ENCODE measurements around the gene SORL1. TPM values are rescaled to one million over a fixed set of nuclear protein-coding genes. Genes with fewer than 3 reads are reported as not detected.

Gene SORL1
- total and polyA plus RNA-seq, 3 experiments from 2014 or later, result 44.5 to 220 (median 46.9) TPM

- Histone ChIP-seq H3K9me3 (ENCODE audit: low read length) (no peaks in the 10 kb centered on the region), H3K4me1 (ENCODE audit: insufficient read depth, low read length) (peaks cover 9% of the 10 kb centered on the region), H3K4me3 (ENCODE audit: low read length) (no peak overlapping the region), H3K27ac (ENCODE audit: low read depth, low read length) (no peak overlapping the region), H3K36me3 (ENCODE audit: insufficient read depth, low read length) (peaks cover 40% of the 10 kb centered on the region), H3K27me3 (ENCODE audit: insufficient read depth, low read length, poor library complexity, severe bottlenecking) (no peaks in the 10 kb centered on the region)
- Mint-ChIP-seq H3K27ac (peak overlapping the region in 7 of 8 donors; percentile 83 to 96 (median 90)), H3K27me3 (peaks cover 0 to 1% of the 10 kb centered on the region in 2 donors), H3K4me1 (peaks cover 66 to 81% (median 71%) of the 10 kb centered on the region in 3 donors), H3K9me3 (no peaks in the 10 kb centered on the region), H3K36me3 (peaks cover 27 to 90% (median 39%) of the 10 kb centered on the region in 3 donors), H3K4me3 (peak overlapping the region in 2 of 7 donors; percentile 46 to 60)
- POLR2A ChIA-PET, result no interaction called here
- DNase-seq, result no peak
- CTCF ChIA-PET, result no interaction called here
Measured at GRCh38 chr11:121515335-121515671, 63.2 kb downstream of the SORL1 start.

GRCh38 chr11:121517996-121518395, 65.9 kb downstream of the SORL1 start:
- Mint-ChIP-seq H3K4me3 (no peak overlapping the region), H3K9me3 (no peaks in the 10 kb centered on the region), H3K27ac (peak overlapping the region; percentile 37 to 94 (median 79)), H3K4me1 (peaks cover 60 to 74% (median 62%) of the 10 kb centered on the region in 3 donors), H3K36me3 (peaks cover 26 to 89% (median 42%) of the 10 kb centered on the region in 3 donors), H3K27me3 (peaks cover 0 to 1% of the 10 kb centered on the region in 2 donors)
- H3K4me1 ChIP-seq (ENCODE audit: insufficient read depth, low read length), result peaks cover 9% of the 10 kb centered on the region
- no peak for DNase-seq
- CTCF ChIA-PET, result interaction anchor here (1.1 kb wide), 1 partner anchor 64 kb away, joined by 3 read pairs; no protein-coding TSS in a partner anchor
- no peak overlapping the region for H3K4me3 ChIP-seq (ENCODE audit: low read length)
- no peak overlapping the region for H3K27ac ChIP-seq (ENCODE audit: low read depth, low read length)
- POLR2A ChIA-PET, result no interaction called here
- H3K36me3 ChIP-seq (ENCODE audit: insufficient read depth, low read length), result peaks cover 57% of the 10 kb centered on the region
- no peaks in the 10 kb centered on the region for H3K9me3 ChIP-seq (ENCODE audit: low read length)
- H3K27me3 ChIP-seq (ENCODE audit: insufficient read depth, low read length, poor library complexity, severe bottlenecking), result no peaks in the 10 kb centered on the region

DNA sequence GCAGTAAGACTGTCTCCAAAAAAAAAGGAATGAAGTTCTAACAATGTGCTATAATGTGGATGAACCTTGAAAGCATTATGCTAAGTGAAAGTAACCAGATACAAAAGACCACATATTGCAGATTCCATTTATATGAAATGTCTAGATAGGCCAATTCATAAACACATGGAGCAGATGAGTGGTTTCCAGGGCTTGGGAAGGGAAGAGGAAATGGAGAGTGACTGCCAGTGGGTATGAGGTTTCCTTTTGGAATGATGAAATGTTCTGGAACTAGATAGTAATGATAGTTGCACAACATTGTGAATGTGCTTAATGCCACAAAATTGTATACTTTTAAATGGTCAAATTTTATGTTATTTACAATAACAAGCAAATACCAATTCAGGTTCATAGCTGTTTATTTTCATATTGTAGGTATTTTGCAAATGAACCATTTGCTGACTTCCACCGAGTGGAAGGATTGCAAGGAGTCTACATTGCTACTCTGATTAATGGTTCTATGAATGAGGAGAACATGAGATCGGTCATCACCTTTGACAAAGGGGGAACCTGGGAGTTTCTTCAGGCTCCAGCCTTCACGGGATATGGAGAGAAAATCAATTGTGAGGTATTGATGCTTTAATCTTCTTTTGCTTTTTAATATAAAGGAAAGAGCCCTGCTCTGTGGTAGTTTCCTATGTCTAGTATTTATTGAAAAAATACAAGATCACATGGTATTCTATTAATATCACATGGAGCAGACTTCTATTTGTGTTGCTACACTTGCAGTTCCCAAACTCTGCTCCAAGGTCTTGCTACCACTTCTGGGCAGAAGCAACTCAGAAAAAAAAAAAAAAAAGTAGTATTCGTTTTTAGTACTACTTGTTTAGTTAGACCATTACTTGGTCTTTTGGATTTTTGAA, 68.4 kb downstream of the SORL1 start:
- H3K36me3 Mint-ChIP-seq, result peaks cover 35 to 85% (median 41%) of the 10 kb centered on the region in 3 donors
- no peak overlapping the region for H3K4me3 Mint-ChIP-seq
- H3K9me3 Mint-ChIP-seq, result peaks cover 0 to 8% (median 4%) of the 10 kb centered on the region in 5 donors
- peaks cover 35 to 49% (median 43%) of the 10 kb centered on the region in 3 donors for H3K4me1 Mint-ChIP-seq
- no peaks in the 10 kb centered on the region for H3K27me3 ChIP-seq (ENCODE audit: insufficient read depth, low read length, poor library complexity, severe bottlenecking)
- peaks cover 5% of the 10 kb centered on the region for H3K9me3 ChIP-seq (ENCODE audit: low read length)
- H3K27me3 Mint-ChIP-seq, result peaks cover 0 to 1% of the 10 kb centered on the region in 2 donors
- peak overlapping the region; percentile 40 to 92 (median 61) for H3K27ac Mint-ChIP-seq
- no peak overlapping the region for H3K4me3 ChIP-seq (ENCODE audit: low read length)
- ChIA-PET CTCF (no interaction called here), POLR2A (no interaction called here)
- H3K4me1 ChIP-seq (ENCODE audit: insufficient read depth, low read length), result no peaks in the 10 kb centered on the region
- H3K27ac ChIP-seq (ENCODE audit: low read depth, low read length), result no peak overlapping the region
- peaks cover 56% of the 10 kb centered on the region for H3K36me3 ChIP-seq (ENCODE audit: insufficient read depth, low read length)
- DNase-seq, result no peak

DNA sequence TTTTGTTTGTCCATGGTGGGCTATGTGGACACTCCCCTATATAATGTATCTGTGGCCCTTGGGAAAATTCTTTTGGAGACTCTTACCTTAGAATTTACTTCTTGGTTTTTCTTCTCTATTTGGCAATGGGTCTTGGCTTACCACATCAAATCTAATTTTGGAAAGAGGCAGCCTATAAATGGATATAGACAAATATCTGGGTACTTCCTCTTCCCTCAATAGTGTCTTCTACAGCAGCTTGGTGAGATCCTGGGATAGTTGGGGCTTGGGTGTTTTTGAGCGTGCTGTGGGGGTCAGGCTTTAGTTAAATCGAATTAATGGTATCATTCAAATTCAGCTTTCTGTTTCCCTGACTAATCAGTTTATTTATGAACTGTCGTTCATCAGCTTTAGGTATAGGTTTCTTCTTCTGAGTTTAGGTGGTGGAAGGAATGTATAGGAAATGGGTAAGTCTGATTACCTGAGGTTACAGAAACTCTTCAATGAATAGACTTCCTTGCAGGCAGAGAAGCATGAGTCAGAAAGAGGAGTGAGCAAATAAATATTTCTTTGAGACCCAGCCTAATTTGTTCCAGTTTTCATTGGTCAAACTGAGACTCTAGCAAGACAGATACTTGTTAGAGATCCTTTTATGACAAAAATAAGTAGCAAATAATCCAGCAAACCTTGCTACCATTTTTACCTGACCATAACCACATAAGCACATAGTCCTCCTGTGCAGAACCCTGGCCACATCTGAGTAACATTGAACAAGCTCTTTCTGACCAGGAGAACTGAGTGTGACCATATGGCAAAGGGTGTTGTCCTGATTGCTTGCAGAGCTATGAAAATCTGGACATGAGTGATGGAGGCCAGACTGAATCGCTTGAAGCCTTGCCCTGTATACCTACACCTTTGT, 69.3 kb downstream of the SORL1 start:
- Mint-ChIP-seq H3K36me3 (peaks cover 41 to 86% (median 47%) of the 10 kb centered on the region in 3 donors), H3K9me3 (peaks cover 2 to 12% (median 4%) of the 10 kb centered on the region in 5 donors), H3K4me1 (peaks cover 30 to 47% (median 40%) of the 10 kb centered on the region in 3 donors), H3K27ac (peak overlapping the region; percentile 21 to 92 (median 76)), H3K27me3 (peaks cover 0 to 1% of the 10 kb centered on the region in 2 donors), H3K4me3 (peak overlapping the region in 1 of 7 donors; percentile 45)
- no peak overlapping the region for H3K27ac ChIP-seq (ENCODE audit: low read depth, low read length)
- H3K36me3 ChIP-seq (ENCODE audit: insufficient read depth, low read length), result peaks cover 53% of the 10 kb centered on the region
- no peaks in the 10 kb centered on the region for H3K27me3 ChIP-seq (ENCODE audit: insufficient read depth, low read length, poor library complexity, severe bottlenecking)
- no peak overlapping the region for H3K4me3 ChIP-seq (ENCODE audit: low read length)
- CTCF ChIA-PET, result no interaction called here
- POLR2A ChIA-PET, result no interaction called here
- H3K4me1 ChIP-seq (ENCODE audit: insufficient read depth, low read length), result no peaks in the 10 kb centered on the region
- no peak for DNase-seq
- peaks cover 5% of the 10 kb centered on the region for H3K9me3 ChIP-seq (ENCODE audit: low read length)

GRCh38 chr11:121522043-121522941, 70.2 kb downstream of the SORL1 start:
- no peak overlapping the region for H3K27ac ChIP-seq (ENCODE audit: low read depth, low read length)
- ChIA-PET CTCF (no interaction called here), POLR2A (no interaction called here)
- H3K9me3 ChIP-seq (ENCODE audit: low read length), result peaks cover 5% of the 10 kb centered on the region
- H3K4me1 ChIP-seq (ENCODE audit: insufficient read depth, low read length), result no peaks in the 10 kb centered on the region
- H3K9me3 Mint-ChIP-seq, result peaks cover 2 to 12% (median 4%) of the 10 kb centered on the region in 5 donors
- no peak overlapping the region for H3K4me3 Mint-ChIP-seq
- no peak for DNase-seq
- peaks cover 34 to 48% (median 41%) of the 10 kb centered on the region in 3 donors for H3K4me1 Mint-ChIP-seq
- H3K4me3 ChIP-seq (ENCODE audit: low read length), result no peak overlapping the region
- H3K36me3 ChIP-seq (ENCODE audit: insufficient read depth, low read length), result peaks cover 51% of the 10 kb centered on the region
- peaks cover 47 to 85% (median 49%) of the 10 kb centered on the region in 3 donors for H3K36me3 Mint-ChIP-seq
- no peaks in the 10 kb centered on the region for H3K27me3 ChIP-seq (ENCODE audit: insufficient read depth, low read length, poor library complexity, severe bottlenecking)
- peaks cover 0 to 1% of the 10 kb centered on the region in 2 donors for H3K27me3 Mint-ChIP-seq
- peak overlapping the region in 6 of 8 donors; percentile 29 to 83 (median 78) for H3K27ac Mint-ChIP-seq

- POLR2A ChIA-PET, result no interaction called here
- DNase-seq, result no peak
- Histone ChIP-seq H3K4me3 (ENCODE audit: low read length) (no peak overlapping the region), H3K27me3 (ENCODE audit: insufficient read depth, low read length, poor library complexity, severe bottlenecking) (no peaks in the 10 kb centered on the region), H3K36me3 (ENCODE audit: insufficient read depth, low read length) (peaks cover 46% of the 10 kb centered on the region), H3K27ac (ENCODE audit: low read depth, low read length) (no peak overlapping the region), H3K9me3 (ENCODE audit: low read length) (peaks cover 5% of the 10 kb centered on the region), H3K4me1 (ENCODE audit: insufficient read depth, low read length) (no peaks in the 10 kb centered on the region)
- CTCF ChIA-PET, result no interaction called here
- peaks cover 32 to 41% (median 39%) of the 10 kb centered on the region in 3 donors for H3K4me1 Mint-ChIP-seq
- H3K9me3 Mint-ChIP-seq, result peaks cover 2 to 12% (median 4%) of the 10 kb centered on the region in 5 donors
- peaks cover 45 to 82% (median 45%) of the 10 kb centered on the region in 3 donors for H3K36me3 Mint-ChIP-seq
- peaks cover 0 to 1% of the 10 kb centered on the region in 2 donors for H3K27me3 Mint-ChIP-seq
- H3K27ac Mint-ChIP-seq, result peak overlapping the region in 2 of 8 donors; percentile 53 to 57
- H3K4me3 Mint-ChIP-seq, result no peak overlapping the region
Measured at GRCh38 chr11:121523581-121524232, 71.6 kb downstream of the SORL1 start.

DNA sequence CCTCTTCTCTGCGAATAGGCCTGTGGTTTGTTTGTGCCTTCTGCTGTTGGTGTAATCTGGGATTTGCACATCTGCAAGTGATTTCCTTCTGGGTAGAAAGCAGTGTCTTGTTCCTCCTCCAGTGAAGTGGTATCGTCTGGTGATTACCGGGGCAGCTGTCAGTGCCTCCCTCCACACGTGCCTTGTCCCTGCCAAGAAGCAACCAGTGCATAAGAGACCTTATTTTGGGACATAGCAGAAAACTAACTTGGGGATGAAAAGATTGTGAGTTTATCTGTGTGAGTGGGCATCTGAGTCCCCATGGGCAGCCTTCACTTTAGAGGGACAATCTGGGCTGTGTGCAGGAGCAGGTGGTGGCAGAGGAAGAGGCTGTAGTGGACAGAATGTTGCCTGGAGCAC, 72.1 kb downstream of the SORL1 start:
- peaks cover 33 to 41% (median 41%) of the 10 kb centered on the region in 3 donors for H3K4me1 Mint-ChIP-seq
- peaks cover 0 to under 1% of the 10 kb centered on the region in 2 donors for H3K27me3 Mint-ChIP-seq
- H3K9me3 ChIP-seq (ENCODE audit: low read length), result peaks cover 5% of the 10 kb centered on the region
- H3K4me1 ChIP-seq (ENCODE audit: insufficient read depth, low read length), result no peaks in the 10 kb centered on the region
- no peak overlapping the region for H3K27ac ChIP-seq (ENCODE audit: low read depth, low read length)
- no peak overlapping the region for H3K4me3 Mint-ChIP-seq
- DNase-seq, result no peak
- peak overlapping the region in 3 of 8 donors; percentile 6 to 57 (median 57) for H3K27ac Mint-ChIP-seq
- peaks cover 46% of the 10 kb centered on the region for H3K36me3 ChIP-seq (ENCODE audit: insufficient read depth, low read length)
- ChIA-PET CTCF (no interaction called here), POLR2A (no interaction called here)
- H3K9me3 Mint-ChIP-seq, result peaks cover 2 to 12% (median 4%) of the 10 kb centered on the region in 5 donors
- H3K4me3 ChIP-seq (ENCODE audit: low read length), result no peak overlapping the region
- peaks cover 45 to 83% (median 49%) of the 10 kb centered on the region in 3 donors for H3K36me3 Mint-ChIP-seq
- H3K27me3 ChIP-seq (ENCODE audit: insufficient read depth, low read length, poor library complexity, severe bottlenecking), result no peaks in the 10 kb centered on the region
